GM12878 (cell line): ENCODE measurements around the gene MRC2. TPM values are rescaled to one million over a fixed set of nuclear protein-coding genes. Genes with fewer than 3 reads are reported as not detected.
"Not testable (repeated sequence)": the region's sequence is repeated elsewhere in the genome, so short reads cannot be mapped to it uniquely, and the experiment has no call there.

Source experiments
- ATAC-seq: fragments of 200-7000 bp; cut with Tn5 transposase; 3 replicates; pipeline ENCODE4 v1.9.1; 2020; ENCODE audit warnings: mild to moderate bottlenecking, moderate library complexity
- BruUV-seq: library from RNA; stranded (reverse); fragments of 400-500 nt; replicated peaks from 2 replicates; lab custom pipeline; 2021; lab: Mats Ljungman, UMichigan
- CTCF ChIA-PET: fragments of 300-600 bp; sonication (Branson Sonifier 250); formaldehyde crosslinking; extraction: SDS; loops from one replicate; lab custom pipeline; 2021; ENCODE audit warnings: inconsistent platforms; lab: Yijun Ruan, JAX
- POLR2A ChIA-PET: fragments of 350-600 bp; formaldehyde crosslinking; extraction: SDS; loops from one replicate; lab custom pipeline; 2021; ENCODE audit warnings: inconsistent platforms; lab: Charles Lee
- RAD21 ChIA-PET: fragments of 300-600 bp; sonication (Branson Sonifier 250); formaldehyde crosslinking; loops from one replicate; lab custom pipeline; 2023; ENCODE audit warnings: antibody characterized with exemption; ENCODE audit not compliant: unreplicated experiment; lab: Charles Lee
- SMC1A ChIA-PET: fragments of 300-600 bp; sonication (Branson Sonifier 250); formaldehyde crosslinking; loops from one replicate; lab custom pipeline; 2023; ENCODE audit not compliant: unreplicated experiment, uncharacterized antibody; lab: Charles Lee
- DNase-seq: peaks from one replicate; pipeline ENCODE4 v3.0.0-alpha.2; 2011; ENCODE audit warnings: low read depth, low spot score
- FAIRE-seq: peaks from 3 replicates; lab custom pipeline; 2011; peaks lifted over from hg19 to GRCh38; lab: Jason Lieb, UNC
- H2AFZ ChIP-seq: 2 replicates; pipeline ENCODE4 v1.6.0; 2011; ENCODE audit warnings: low read depth, low read length, control low read depth; ENCODE audit not compliant: control insufficient read depth
- H3K27ac ChIP-seq: 2 replicates; pipeline ENCODE4 v1.5.1; 2011; ENCODE audit warnings: control low read depth; ENCODE audit not compliant: control insufficient read depth, insufficient read depth
- H3K27me3 ChIP-seq, 2 experiments: replicated peaks in 1 of 2; 2 replicates each; pipeline versions ENCODE4 v1.6.0 to v1.6.1; 2011; ENCODE audit warnings: low read length in 1 of 2; ENCODE audit not compliant: control insufficient read depth in 2 of 2, insufficient read depth in 2 of 2
- H3K36me3 ChIP-seq, 2 experiments: 2 replicates each; pipeline ENCODE4 v1.5.1; 2011; ENCODE audit warnings: low read length in 1 of 2; ENCODE audit not compliant: control insufficient read depth in 2 of 2, insufficient read depth in 2 of 2
- H3K4me1 ChIP-seq: 2 replicates; pipeline ENCODE4 v1.6.1; 2011; ENCODE audit warnings: mild to moderate bottlenecking, low read length, moderate library complexity, mixed read lengths; ENCODE audit not compliant: control insufficient read depth, insufficient read depth
- H3K4me2 ChIP-seq: 2 replicates; pipeline ENCODE4 v1.6.0; 2011; ENCODE audit warnings: control low read depth; ENCODE audit not compliant: control insufficient read depth, insufficient read depth
- H3K4me3 ChIP-seq: fragments of 200-600 bp; sonication (generic); 2 replicates; pipeline ENCODE4 v1.5.1; 2016
- H3K79me2 ChIP-seq: 2 replicates; pipeline ENCODE4 v1.6.0; 2011; ENCODE audit warnings: low read length; ENCODE audit not compliant: control insufficient read depth, insufficient read depth
- H3K9ac ChIP-seq: 2 replicates; pipeline ENCODE4 v1.8.0; 2011; ENCODE audit warnings: low read length, control low read depth, mixed read lengths; ENCODE audit not compliant: control insufficient read depth, insufficient read depth
- H3K9me3 ChIP-seq: replicated peaks from 3 replicates; pipeline ENCODE4 v1.5.1; 2011; ENCODE audit warnings: mild to moderate bottlenecking, low read length; ENCODE audit not compliant: control insufficient read depth, insufficient read depth
- H4K20me1 ChIP-seq: 2 replicates; pipeline ENCODE4 v1.6.0; 2011; ENCODE audit not compliant: control insufficient read depth, insufficient read depth
- ATF7 ChIP-seq: fragments of 450-650 bp; IDR thresholded peaks from 2 replicates; pipeline ENCODE4 v1.6.1; 2016; ENCODE audit warnings: low read depth, mild to moderate bottlenecking
- NR2C1 ChIP-seq: fragments of 450-650 bp; IDR thresholded peaks from 2 replicates; pipeline ENCODE4 v1.6.1; 2017; ENCODE audit warnings: antibody characterized with exemption, mild to moderate bottlenecking, moderate library complexity
- POLR2A ChIP-seq: IDR thresholded peaks from 2 replicates; pipeline ENCODE4 v1.6.1; 2011; ENCODE audit warnings: low read depth, mild to moderate bottlenecking, low read length
- RB1 ChIP-seq: fragments of 450-650 bp; formaldehyde crosslinking; IDR thresholded peaks from 2 replicates; pipeline ENCODE4 v1.6.1; 2017; ENCODE audit warnings: mild to moderate bottlenecking, borderline replicate concordance
- SIX5 ChIP-seq: IDR thresholded peaks from 2 replicates; pipeline ENCODE4 v1.6.1; 2011; ENCODE audit warnings: mild to moderate bottlenecking, low read depth, low read length, moderate library complexity; ENCODE audit not compliant: severe bottlenecking
- WGBS: methylation state at CpG from one replicate; pipeline ENCODE4 v1.1.6; 2016; ENCODE audit warnings: low lambda C conversion rate; ENCODE audit not compliant: insufficient replicate concordance, insufficient coverage; ENCODE audit errors: missing lambda C conversion rate; 5-methylcytosine and 5-hydroxymethylcytosine counted together
- in situ Hi-C: fragments of 300-500 bp; cut with MboI; formaldehyde crosslinking; loops from 9 replicates; pipeline ENCODE4 v1.14.3; 2018; ENCODE audit warnings: mixed read lengths
- intact Hi-C: fragments of 100-400 bp; cut with micrococcal nuclease; formaldehyde crosslinking; loops from one replicate; pipeline ENCODE4 v1.14.2; 2022; ENCODE audit not compliant: unreplicated experiment
- polyA plus RNA-seq, 11 experiments: library from polyadenylated mRNA; depleted of rRNA in 4 of 11; unstranded in 6 of 11; stranded (reverse) in 5 of 11; fragments of >200 nt; fragmentation: Nextera tagmentation in 4 of 11; fragmentation: Illumina TruSeq in 1 of 11; extraction: Ambion mirVana in 4 of 11; extraction: Trizol in 1 of 11; gene quantifications; 1 replicate in 1 of 11; 2 replicates in 10 of 11; pipeline versions ENCODE4 v1.2.1 to v1.2.3, GENCODE V29; 2011 to 2016; ENCODE audit warnings: inconsistent platforms in 2 of 11, missing spikeins in 2 of 11, low read depth in 1 of 11
- total RNA-seq, 4 experiments: library from RNA; depleted of rRNA in 3 of 4; stranded (reverse); fragments of >200 nt in 3 of 4; fragmentation: Illumina TruSeq in 1 of 4; extraction: Trizol in 1 of 4; gene quantifications; 2 replicates each; pipeline versions ENCODE4 v1.2.1 to v1.2.3, GENCODE V29; 2013 to 2021

MRC2 gene
- total and polyA plus RNA-seq, 10 of the 15 experiments (the other 5 are each of a cell fraction or from before 2014, with no cell fraction given): 0.04 to 0.96 (median 0.30) TPM; not detected in 1

DNA sequence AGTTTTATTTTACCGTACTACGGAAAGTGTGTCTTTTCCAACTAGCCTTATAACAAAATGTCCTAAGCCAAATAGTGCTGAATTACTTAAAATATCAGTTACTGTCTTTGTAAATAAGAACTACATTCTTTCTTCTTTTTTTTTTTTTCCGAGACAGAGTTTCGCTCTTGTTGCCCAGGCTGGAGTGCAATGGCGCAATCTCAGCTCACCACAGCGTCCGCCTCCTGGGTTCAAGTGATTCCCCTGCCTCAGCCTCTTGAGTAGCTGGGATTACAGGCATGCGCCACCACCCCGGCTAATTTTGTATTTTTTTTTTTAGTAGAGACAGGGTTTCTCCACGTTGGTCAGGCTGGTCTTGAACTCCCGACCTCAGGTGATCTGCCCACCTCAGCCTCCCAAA, 35.6 kb upstream of the MRC2 start:
- H4K20me1 ChIP-seq, BruUV-seq, H2AFZ ChIP-seq, RAD21 ChIA-PET, POLR2A ChIA-PET, DNase-seq, H3K4me1 ChIP-seq, H3K4me2 ChIP-seq, H3K27me3 ChIP-seq, ATAC-seq, FAIRE-seq, H3K9ac ChIP-seq, H3K9me3 ChIP-seq, H3K4me3 ChIP-seq, H3K27ac ChIP-seq, H3K79me2 ChIP-seq, intact Hi-C loops, in situ Hi-C loops: not testable (repeated sequence)
- 98% methylated on average over 9 of the region's 11 CpGs for WGBS
- ChIA-PET SMC1A (interaction anchor here (0.6 to 1.4 kb wide), 3 partner anchors 10 to 70 kb away, joined by 3 to 4 read pairs (median 3); no protein-coding TSS in a partner anchor), CTCF (interaction anchor here (0.7 to 0.9 kb wide), 3 partner anchors 43 to 170 kb away, joined by 3 to 5 read pairs (median 4); no protein-coding TSS in a partner anchor)
- H3K36me3 ChIP-seq: peaks cover 4 to 16% of the 10 kb centered on the region in 2 experiments

GRCh38 chr17:62592341-62593099, 35.0 kb upstream of the MRC2 start:
- FAIRE-seq (no peak), ATAC-seq (no peak), DNase-seq (no peak)
- H3K9ac ChIP-seq: no peak overlapping the region
- H3K9me3 ChIP-seq: no peaks in the 10 kb centered on the region; the same call in 1 of the 3 replicates
- no TSS peak for BruUV-seq
- WGBS: 94% methylated on average over 9 of the region's 9 CpGs
- in situ Hi-C loops (no loop called here), intact Hi-C loops (no loop called here)
- H3K79me2 ChIP-seq: no peaks in the 10 kb centered on the region
- no peak overlapping the region for H3K27ac ChIP-seq
- H2AFZ ChIP-seq: no peak overlapping the region
- CTCF ChIA-PET: interaction anchor here (0.9 to 2.0 kb wide), 3 partner anchors 40 to 171 kb away, joined by 3 to 7 read pairs (median 4); no protein-coding TSS in a partner anchor
- TF ChIP-seq POLR2A: 0 out of 2 replicates have a peak, but pooled peaks have one; percentile 24
- TF ChIP-seq RB1: no peak
- no peak for TF ChIP-seq ATF7
- no peak for TF ChIP-seq SIX5
- no peak for TF ChIP-seq NR2C1
- no peak overlapping the region for H3K4me2 ChIP-seq
- H3K36me3 ChIP-seq: peaks cover 4 to 10% of the 10 kb centered on the region in 2 experiments
- SMC1A ChIA-PET: interaction anchor here (1.0 to 1.1 kb wide), 2 partner anchors 17 to 40 kb away, joined by 3 to 4 read pairs; no protein-coding TSS in a partner anchor
- H3K4me3 ChIP-seq: no peak overlapping the region
- H3K27me3 ChIP-seq: no peaks in the 10 kb centered on the region
- RAD21 ChIA-PET: no interaction called here
- POLR2A ChIA-PET: interaction anchor here (2.1 kb wide), 1 partner anchor 11 kb away, joined by 5 read pairs; no protein-coding TSS in a partner anchor
- H4K20me1 ChIP-seq: no peaks in the 10 kb centered on the region
- H3K4me1 ChIP-seq: no peaks in the 10 kb centered on the region
